Epithelial cell of proximal tubule (primary cell): Measurements from ENCODE around the gene ACOX3. TPM values are rescaled to one million over a fixed set of nuclear protein-coding genes. Genes with fewer than 3 reads are reported as not detected.

Source experiments
- DNase-seq: peaks from one replicate; pipeline ENCODE4 v3.0.0-alpha.2; 2011; ENCODE audit warnings: low read depth
- H3K4me3 ChIP-seq: 2 replicates; pipeline ENCODE4 v1.5.1; 2011; ENCODE audit warnings: low read depth, mild to moderate bottlenecking, low read length
- total RNA-seq: library from RNA; depleted of rRNA; stranded (reverse); fragments of >200 nt; gene quantifications from 2 replicates; pipeline ENCODE4 v1.2.3, GENCODE V29; 2015
- TF ChIP-seq, protein P1 (sequence below): conservative IDR thresholded peaks from 2 replicates; pipeline ENCODE4 v1.5.1; 2012; ENCODE audit warnings: low read depth, mild to moderate bottlenecking, low read length

Gene ACOX3
- total RNA-seq, 1 donor from 2014 or later: 10.5 TPM

DNA sequence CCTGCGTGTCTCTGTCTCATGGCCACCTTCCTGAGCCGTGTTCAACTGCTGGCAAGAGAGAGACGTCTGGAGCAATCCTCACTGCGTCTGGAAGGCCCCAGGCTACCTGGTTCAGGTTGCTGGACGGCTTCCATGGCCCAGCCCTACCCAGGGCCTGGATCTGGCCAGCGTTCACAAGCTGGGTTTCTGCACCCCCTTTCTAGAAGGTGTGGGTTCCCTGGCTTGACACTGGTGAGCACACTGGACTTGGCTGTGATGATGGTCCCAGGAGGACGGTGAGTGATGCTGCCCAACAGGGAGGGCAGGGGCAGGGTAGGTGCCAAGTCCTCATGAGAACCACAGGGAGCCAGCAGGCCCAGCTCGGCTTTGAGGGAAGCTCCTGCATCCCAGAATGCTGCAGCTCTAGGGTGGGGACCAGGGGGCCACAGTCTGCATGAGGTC lies 107.6 kb downstream of the ACOX3 start:
- TF ChIP-seq, protein P1, sequence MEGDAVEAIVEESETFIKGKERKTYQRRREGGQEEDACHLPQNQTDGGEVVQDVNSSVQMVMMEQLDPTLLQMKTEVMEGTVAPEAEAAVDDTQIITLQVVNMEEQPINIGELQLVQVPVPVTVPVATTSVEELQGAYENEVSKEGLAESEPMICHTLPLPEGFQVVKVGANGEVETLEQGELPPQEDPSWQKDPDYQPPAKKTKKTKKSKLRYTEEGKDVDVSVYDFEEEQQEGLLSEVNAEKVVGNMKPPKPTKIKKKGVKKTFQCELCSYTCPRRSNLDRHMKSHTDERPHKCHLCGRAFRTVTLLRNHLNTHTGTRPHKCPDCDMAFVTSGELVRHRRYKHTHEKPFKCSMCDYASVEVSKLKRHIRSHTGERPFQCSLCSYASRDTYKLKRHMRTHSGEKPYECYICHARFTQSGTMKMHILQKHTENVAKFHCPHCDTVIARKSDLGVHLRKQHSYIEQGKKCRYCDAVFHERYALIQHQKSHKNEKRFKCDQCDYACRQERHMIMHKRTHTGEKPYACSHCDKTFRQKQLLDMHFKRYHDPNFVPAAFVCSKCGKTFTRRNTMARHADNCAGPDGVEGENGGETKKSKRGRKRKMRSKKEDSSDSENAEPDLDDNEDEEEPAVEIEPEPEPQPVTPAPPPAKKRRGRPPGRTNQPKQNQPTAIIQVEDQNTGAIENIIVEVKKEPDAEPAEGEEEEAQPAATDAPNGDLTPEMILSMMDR: no peak
- H3K4me3 ChIP-seq: no peak overlapping the region
- no peak for DNase-seq

DNA sequence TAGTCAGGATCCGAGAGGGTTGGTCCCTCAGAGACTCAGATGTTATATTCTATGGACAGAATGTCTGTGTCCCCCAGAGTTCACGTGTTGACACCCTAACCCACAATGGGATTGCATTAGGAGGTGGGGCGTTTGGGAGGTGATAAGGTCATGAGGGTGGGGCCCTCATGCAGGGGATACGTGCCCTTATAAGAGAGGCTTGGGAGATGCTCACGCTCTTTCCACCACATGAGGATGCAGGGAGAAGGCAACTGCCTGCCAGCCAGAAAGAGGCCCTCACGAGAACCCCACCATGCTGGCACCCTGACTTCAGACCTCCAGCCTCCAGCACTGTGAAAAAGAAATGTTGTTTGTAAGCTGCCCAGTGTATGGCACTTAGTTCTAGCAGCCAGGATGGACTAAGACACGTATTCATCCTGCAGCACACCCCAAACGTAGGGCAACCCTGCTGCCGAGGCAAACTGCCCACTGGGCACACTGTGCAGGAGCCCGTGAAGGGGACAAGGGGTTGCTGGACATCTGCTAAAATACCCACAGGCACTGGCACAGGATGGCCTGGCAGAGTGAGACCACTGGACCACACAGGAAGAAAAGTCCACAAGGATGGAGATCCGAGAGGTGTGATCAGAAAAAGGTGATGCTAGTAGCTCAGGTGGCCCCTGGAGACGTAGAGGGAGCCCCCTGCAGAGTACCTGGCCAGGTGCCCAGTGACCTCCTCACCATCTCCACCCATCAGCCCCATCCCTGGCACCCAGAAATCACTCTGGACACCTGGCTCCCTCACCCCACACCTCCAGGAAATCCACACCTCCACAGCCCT lies 108.3 kb downstream of the ACOX3 start:
- no peak for DNase-seq
- TF ChIP-seq, protein P1: no peak
- H3K4me3 ChIP-seq: no peak overlapping the region

DNA sequence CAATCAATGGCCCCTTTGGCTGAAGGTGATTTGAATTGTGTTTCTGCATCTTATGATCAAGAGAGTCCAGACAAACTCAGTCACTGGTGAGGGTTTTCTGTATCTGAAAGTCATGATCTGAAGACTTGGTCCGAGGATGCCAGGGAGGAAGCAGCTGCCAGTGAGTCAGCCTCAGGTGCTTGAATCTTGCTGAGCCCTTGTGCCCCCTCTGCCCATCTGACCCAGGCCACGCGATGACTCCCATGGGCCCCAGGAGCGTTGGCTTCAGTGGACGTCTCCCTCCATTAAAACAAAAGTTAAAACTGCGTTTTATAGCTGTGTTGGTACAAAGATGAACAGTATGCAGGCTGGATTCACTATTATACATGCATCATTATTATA lies 109.0 kb downstream of the ACOX3 start:
- H3K4me3 ChIP-seq: no peak overlapping the region
- DNase-seq: no peak

DNA sequence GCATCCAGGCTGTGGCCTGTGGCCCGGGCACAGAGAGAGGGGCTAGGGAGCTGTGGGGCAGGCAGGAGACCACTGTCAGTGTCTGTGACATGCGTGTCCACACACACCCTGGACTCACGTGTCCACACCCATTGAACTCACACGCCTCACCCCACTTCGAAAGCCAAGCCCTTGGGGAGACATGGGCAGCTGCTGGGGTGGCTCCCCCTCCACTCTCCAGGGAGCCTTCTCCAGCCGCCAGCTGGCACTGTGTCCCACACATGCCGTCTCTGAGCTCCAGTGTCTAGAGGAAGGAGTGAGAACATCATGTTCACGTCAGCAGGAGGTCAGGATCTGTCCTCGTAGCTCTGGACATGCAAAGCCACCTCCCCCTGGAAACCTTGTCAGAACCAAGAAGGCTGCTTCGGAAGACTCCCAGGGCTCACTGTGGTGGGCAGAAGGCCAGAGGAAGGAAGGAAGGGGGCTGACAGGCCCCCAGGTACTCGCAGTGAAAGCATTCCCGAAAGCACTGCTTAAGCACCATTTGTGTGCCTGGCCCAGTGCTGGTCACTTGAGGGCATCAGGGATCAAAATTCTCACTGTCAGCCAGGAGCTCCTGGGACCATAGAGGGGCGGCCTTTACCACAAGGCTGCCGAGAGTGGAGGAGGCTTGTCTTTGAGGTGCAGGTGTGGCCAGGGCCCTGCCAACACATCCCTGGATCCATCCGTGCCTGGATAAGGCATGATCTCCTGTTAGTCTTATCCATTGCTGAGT lies 109.5 kb downstream of the ACOX3 start:
- TF ChIP-seq, protein P1: no peak
- no peak overlapping the region for H3K4me3 ChIP-seq
- no peak for DNase-seq

More for the DNA sequence above, 109.0 kb downstream of the ACOX3 start:
- TF ChIP-seq, protein P1: no peak

DNA sequence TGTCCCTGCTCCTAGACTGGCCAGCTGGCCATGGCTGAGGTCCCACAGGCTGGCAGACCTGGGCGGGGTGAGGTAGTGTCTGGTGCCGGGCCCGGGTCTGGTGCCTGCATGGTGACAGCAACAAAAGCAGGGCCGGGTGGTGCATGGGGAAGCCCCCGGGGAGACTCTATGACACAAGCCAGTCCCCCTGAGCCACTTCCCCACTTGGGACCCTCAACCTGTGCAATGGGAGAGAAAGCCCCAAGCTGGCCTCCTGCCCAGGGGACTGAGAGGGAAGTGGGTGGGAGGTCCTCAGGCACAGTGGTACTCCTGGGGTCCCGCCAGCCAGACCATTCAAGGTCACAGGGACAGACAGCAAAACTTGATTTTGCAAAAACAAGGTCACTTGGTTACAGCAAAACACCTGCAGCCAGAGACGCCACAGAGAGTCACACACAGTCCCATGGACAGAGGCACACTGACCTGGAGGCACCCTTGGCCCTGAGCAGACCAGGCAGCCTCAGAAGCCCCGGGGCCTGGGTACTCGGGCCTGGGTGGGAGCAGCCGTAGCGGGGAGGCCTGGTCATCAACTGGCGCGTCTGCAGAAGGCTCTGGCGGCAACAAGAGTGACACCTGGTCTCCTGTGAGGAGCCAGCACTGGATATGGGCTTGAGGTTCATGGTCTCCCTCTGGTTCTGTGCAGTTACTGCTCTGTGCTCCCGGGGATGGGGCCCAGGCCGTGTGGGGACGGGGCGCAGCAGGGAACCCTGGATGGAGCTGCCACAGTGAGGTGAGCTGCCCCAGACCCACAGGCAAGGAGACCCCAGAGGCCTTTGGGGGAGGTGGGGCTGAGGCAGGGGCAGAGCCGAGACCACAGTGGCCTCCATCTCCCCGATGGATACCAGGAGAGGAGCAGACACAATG lies 110.4 kb downstream of the ACOX3 start:
- DNase-seq: no peak
- TF ChIP-seq, protein P1: no peak
- no peak overlapping the region for H3K4me3 ChIP-seq

DNA sequence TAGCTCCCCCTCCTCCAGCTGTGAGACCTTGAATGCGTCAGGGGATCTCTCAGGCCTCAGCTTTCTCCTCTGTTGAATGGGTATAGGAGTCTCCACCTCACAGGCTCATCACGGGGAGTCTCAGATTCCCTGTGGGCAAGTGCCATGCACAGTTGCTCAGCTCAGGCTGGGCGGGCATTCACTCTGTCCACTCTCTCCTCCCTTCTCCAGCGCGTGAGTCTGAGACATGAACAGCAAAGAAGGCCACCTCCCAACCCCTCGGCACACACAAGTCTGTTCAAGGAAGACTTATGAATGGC lies 111.0 kb downstream of the ACOX3 start:
- DNase-seq: no peak
- TF ChIP-seq, protein P1: no peak
- no peak overlapping the region for H3K4me3 ChIP-seq
